Spleen (tissue), 7 donors: ENCODE results near the gene HSD17B14.

Experiments
- POLR2A ChIP-seq, 3 donors: fragments of 450-650 bp; IDR thresholded peaks; one replicate each; pipeline ENCODE4 v1.5.1; 2017; ENCODE audit warnings: antibody characterized with exemption in 3 of 3, mild to moderate bottlenecking in 1 of 3
- POLR2AphosphoS5 ChIP-seq, 3 donors: sonication (generic); formaldehyde crosslinking; IDR thresholded peaks; one replicate each; pipeline ENCODE4 v1.5.1; 2017; ENCODE audit warnings: antibody characterized with exemption in 3 of 3
- TF ChIP-seq, protein P1 (sequence below), 11 experiments: fragments of 200-600 bp in 7 of 11; fragments of 450-650 bp in 4 of 11; sonication (generic) in 4 of 11; IDR thresholded peaks in 8 of 11; conservative IDR thresholded peaks in 3 of 11; 1 replicate in 7 of 11; 2 replicates in 4 of 11; pipeline versions ENCODE4 v1.4.0 to v1.8.0; 2016 to 2021; ENCODE audit warnings: antibody characterized with exemption in 11 of 11, inconsistent platforms in 4 of 11, mild to moderate bottlenecking in 1 of 11
- donor health status: DM: no; HTN: no; CAD: no; lungs with moderate emphysema.
- donor health status: DM: no; HTN: no; CAD: no.
- donor health status: DM: no; HTN: no; CAD: no.

DNA sequence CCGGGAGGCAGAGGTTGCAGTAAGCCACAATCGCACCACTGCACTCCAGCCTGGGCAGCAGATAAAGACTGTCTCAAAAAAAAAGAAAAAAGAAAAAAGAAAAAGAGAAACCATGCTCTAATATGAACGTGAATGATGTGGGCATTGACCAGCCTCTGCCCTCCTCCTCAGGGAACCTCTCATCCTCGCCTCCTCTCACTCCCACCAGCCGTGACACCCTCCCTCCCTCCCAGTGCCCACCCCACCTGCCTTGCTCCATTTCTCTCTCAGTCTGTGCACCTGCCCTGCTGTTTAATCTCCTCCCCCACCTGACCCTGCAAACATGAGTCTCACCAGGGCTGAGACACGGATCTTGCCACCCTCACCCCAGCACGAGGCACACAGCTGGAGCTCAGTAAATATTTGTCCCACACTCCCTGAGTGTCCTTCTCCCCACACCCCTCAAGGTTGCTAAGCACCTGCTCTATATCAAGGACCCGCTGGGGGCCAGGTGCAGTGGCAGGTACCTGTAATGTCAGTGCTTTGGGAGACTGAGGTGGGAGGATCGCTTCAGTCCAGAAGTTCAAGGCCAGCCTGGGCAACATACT lies 18.0 kb downstream of the HSD17B14 start:
- TF ChIP-seq, protein P1, sequence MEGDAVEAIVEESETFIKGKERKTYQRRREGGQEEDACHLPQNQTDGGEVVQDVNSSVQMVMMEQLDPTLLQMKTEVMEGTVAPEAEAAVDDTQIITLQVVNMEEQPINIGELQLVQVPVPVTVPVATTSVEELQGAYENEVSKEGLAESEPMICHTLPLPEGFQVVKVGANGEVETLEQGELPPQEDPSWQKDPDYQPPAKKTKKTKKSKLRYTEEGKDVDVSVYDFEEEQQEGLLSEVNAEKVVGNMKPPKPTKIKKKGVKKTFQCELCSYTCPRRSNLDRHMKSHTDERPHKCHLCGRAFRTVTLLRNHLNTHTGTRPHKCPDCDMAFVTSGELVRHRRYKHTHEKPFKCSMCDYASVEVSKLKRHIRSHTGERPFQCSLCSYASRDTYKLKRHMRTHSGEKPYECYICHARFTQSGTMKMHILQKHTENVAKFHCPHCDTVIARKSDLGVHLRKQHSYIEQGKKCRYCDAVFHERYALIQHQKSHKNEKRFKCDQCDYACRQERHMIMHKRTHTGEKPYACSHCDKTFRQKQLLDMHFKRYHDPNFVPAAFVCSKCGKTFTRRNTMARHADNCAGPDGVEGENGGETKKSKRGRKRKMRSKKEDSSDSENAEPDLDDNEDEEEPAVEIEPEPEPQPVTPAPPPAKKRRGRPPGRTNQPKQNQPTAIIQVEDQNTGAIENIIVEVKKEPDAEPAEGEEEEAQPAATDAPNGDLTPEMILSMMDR (IDR thresholded peaks at IDR 0.05 in 8 of 11, conservative IDR thresholded peaks at IDR 0.05 in 3 of 11): no peak
- TF ChIP-seq POLR2A (IDR thresholded peaks at IDR 0.05): no peak
- TF ChIP-seq POLR2AphosphoS5 (IDR thresholded peaks at IDR 0.05): no peak
